ENCODE measurements around the gene TRIM25. TPM values are rescaled to one million over a fixed set of nuclear protein-coding genes. Genes with fewer than 3 reads are reported as not detected.

The TRIM25 gene
- total RNA-seq, 2 experiments from 2014 or later: 168 to 193 TPM

DNA sequence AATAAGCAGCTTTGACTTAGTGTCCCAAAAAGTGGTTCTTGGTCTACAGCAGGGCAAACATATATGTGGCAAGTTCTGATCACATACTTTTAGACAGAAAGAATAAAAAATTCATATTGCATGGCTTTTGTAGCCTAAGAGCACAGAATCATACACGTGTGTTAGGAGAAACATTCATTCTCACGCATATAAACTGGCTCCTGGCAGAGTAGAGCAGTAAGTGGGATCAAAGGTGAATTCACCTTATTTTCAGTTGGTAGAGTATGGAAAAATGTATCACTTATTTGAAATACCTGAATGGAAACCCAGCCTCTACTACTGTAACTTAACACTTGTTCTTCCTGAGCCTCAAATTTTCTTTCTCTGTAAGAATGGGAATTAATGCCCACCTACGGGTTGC, 45.1 kb downstream of the TRIM25 start:
- POLR2A ChIA-PET: no interaction called here
- Mint-ChIP-seq H3K36me3 (ENCODE audit: low read depth) (peaks cover 18% of the 10 kb centered on the region), H3K27me3 (peaks cover 4% of the 10 kb centered on the region), H3K27ac (no peak overlapping the region), H3K4me3 (no peak overlapping the region), H3K4me1 (peaks cover 9% of the 10 kb centered on the region), H3K9me3 (no peaks in the 10 kb centered on the region)
- DNase-seq: no peak
- CTCF ChIA-PET: interaction anchor here (1.2 kb wide), 1 partner anchor 21 kb away, joined by 3 read pairs; no protein-coding TSS in a partner anchor

- no peaks in the 10 kb centered on the region for H3K9me3 Mint-ChIP-seq
- no peak overlapping the region for H3K4me3 Mint-ChIP-seq
- CTCF ChIA-PET: interaction anchor here (0.6 to 1.2 kb wide), 4 partner anchors 16 to 293 kb away, joined by 3 to 5 read pairs (median 4); no protein-coding TSS in a partner anchor
- POLR2A ChIA-PET: no interaction called here
- no peaks in the 10 kb centered on the region for H3K27me3 Mint-ChIP-seq
- peaks cover 9% of the 10 kb centered on the region for H3K4me1 Mint-ChIP-seq
- peaks cover 21% of the 10 kb centered on the region for H3K36me3 Mint-ChIP-seq (ENCODE audit: low read depth)
- no peak overlapping the region for H3K27ac Mint-ChIP-seq
- no peak for DNase-seq
Observed at GRCh38 chr17:56867948-56868376, 45.9 kb downstream of the TRIM25 start.

DNA sequence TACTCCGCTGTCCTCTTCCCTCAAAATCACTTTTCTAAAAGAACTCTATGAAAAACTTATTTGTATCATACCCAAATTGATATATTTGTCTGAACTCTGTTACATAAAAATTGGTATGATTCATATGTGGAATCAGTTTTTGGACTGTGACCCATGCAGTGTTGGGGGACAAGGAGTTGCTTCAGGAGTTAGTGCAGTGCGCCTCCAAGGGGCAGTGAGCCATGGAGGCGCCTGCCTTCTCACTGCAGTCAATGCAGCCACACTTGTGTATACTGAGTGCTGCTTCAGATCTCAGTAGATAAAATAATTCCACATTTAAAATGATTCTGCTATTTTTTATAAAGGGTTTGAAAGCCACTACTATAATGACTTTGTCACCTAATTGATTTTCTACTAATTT, 47.4 kb downstream of the TRIM25 start:
- CTCF ChIA-PET: no interaction called here
- H3K27ac Mint-ChIP-seq: no peak overlapping the region
- POLR2A ChIA-PET: no interaction called here
- H3K4me3 Mint-ChIP-seq: no peak overlapping the region
- H3K36me3 Mint-ChIP-seq (ENCODE audit: low read depth): peaks cover 31% of the 10 kb centered on the region
- peaks cover 9% of the 10 kb centered on the region for H3K4me1 Mint-ChIP-seq
- no peaks in the 10 kb centered on the region for H3K9me3 Mint-ChIP-seq
- no peak for DNase-seq
- no peaks in the 10 kb centered on the region for H3K27me3 Mint-ChIP-seq

DNA sequence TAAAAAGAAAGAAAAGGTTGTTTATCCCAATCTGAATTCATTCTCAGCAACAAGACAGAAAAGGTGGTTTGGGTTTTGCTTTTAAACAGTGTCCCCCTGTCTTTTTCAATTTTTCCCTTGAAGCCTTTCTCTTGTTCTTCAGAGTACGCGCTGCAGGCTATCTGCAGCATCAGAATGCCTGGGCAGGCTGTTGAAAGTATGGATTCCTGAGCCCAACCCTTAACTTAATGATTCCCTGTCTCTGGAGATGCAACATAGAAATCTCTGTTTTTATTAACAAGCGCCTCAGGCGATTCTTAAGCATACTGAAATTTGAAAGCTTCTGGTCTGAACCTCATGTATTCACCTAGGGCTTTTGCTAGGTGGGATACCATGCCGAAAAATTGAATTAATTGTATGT, 47.8 kb downstream of the TRIM25 start:
- no peaks in the 10 kb centered on the region for H3K27me3 Mint-ChIP-seq
- no peak overlapping the region for H3K4me3 Mint-ChIP-seq
- H3K4me1 Mint-ChIP-seq: peaks cover 9% of the 10 kb centered on the region
- POLR2A ChIA-PET: no interaction called here
- CTCF ChIA-PET: no interaction called here
- no peak for DNase-seq
- no peak overlapping the region for H3K27ac Mint-ChIP-seq
- H3K36me3 Mint-ChIP-seq (ENCODE audit: low read depth): peaks cover 35% of the 10 kb centered on the region
- H3K9me3 Mint-ChIP-seq: no peaks in the 10 kb centered on the region

DNA sequence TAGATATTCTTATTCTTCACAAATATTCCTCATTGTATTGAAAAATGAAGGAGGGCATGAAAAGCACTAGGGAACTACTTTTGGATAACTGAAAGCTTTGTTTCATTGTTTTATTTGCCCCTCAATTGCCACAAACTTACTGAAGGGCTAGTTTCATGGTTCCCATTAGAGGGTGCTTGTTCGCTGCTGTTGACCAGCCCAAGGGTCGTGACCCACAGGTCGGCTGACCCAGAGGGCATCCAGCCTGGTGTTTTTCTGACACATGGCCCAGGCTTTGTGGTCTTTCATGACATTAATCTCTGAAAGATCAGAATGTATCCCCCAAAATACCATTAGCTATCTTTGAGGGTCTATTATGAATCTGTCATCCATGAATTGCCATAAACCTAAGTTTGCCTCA, 49.9 kb downstream of the TRIM25 start:
- H3K27ac Mint-ChIP-seq: no peak overlapping the region
- POLR2A ChIA-PET: no interaction called here
- H3K4me1 Mint-ChIP-seq: no peaks in the 10 kb centered on the region
- H3K27me3 Mint-ChIP-seq: no peaks in the 10 kb centered on the region
- H3K9me3 Mint-ChIP-seq: no peaks in the 10 kb centered on the region
- peaks cover 33% of the 10 kb centered on the region for H3K36me3 Mint-ChIP-seq (ENCODE audit: low read depth)
- CTCF ChIA-PET: interaction anchor here (0.7 to 1.1 kb wide), 3 partner anchors 16 to 1188 kb away, joined by 3 to 6 read pairs (median 3); partner anchors contain the start of genes C17orf67 and DGKE
- DNase-seq: no peak
- no peak overlapping the region for H3K4me3 Mint-ChIP-seq

GRCh38 chr17:56861899-56862298, 52.0 kb downstream of the TRIM25 start:
- Mint-ChIP-seq H3K4me3 (no peak overlapping the region), H3K27me3 (no peaks in the 10 kb centered on the region), H3K4me1 (no peaks in the 10 kb centered on the region), H3K27ac (no peak overlapping the region), H3K36me3 (ENCODE audit: low read depth) (peaks cover 41% of the 10 kb centered on the region), H3K9me3 (no peaks in the 10 kb centered on the region)
- ChIA-PET CTCF (interaction anchor here (0.6 kb wide), 1 partner anchor 38 kb away, joined by 4 read pairs; no protein-coding TSS in a partner anchor), POLR2A (no interaction called here)
- DNase-seq: no peak

DNA sequence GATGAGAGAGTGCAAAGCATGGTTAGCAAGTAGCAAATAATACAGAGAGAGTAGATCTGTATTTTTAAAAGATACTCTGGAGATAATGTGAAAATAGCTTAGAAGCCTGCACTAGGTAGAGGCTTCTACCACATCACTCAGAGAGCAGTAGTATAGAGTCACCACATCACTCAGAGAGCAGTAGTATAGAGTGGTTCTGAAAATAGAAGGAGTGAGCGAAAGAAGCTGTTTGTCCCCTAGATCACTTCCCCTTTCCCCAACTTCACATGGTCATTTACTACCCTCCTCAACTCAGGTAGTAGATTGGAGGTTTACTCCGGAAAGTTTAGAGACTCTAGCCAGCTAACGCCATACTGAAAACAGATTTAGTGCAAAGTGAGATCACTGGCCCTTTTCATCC, 62.8 kb downstream of the TRIM25 start:
- Mint-ChIP-seq H3K4me3 (no peak overlapping the region), H3K36me3 (ENCODE audit: low read depth) (peaks cover 47% of the 10 kb centered on the region), H3K27me3 (no peaks in the 10 kb centered on the region), H3K27ac (no peak overlapping the region), H3K9me3 (no peaks in the 10 kb centered on the region), H3K4me1 (peaks cover 12% of the 10 kb centered on the region)
- ChIA-PET CTCF (interaction anchor here (1.0 to 1.1 kb wide), 3 partner anchors 9 to 88 kb away, joined by 3 to 5 read pairs (median 3); no protein-coding TSS in a partner anchor), POLR2A (no interaction called here)
- DNase-seq: no peak

DNA sequence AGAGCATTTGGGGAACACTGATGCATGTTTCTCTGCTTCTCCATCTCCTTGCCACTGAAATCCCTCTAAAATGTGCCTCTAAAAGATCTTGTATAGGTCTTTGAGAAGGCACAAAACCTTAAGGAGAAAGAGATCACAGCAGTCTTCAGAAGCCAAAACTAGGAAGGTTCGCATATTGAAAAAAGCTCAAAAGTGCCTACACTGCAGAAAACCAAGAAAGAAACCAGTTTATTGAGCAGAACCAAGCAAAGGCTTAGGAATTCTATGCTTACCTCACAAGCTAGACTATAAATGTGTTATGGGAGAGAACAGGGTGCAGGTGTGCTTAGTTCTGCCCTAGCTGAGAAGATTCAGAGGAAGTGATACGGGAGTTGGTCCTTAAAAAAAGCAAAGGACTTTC, 63.3 kb downstream of the TRIM25 start:
- Mint-ChIP-seq H3K9me3 (no peaks in the 10 kb centered on the region), H3K27me3 (no peaks in the 10 kb centered on the region), H3K36me3 (ENCODE audit: low read depth) (peaks cover 45% of the 10 kb centered on the region), H3K4me1 (peaks cover 12% of the 10 kb centered on the region), H3K4me3 (no peak overlapping the region), H3K27ac (no peak overlapping the region)
- no peak for DNase-seq
- ChIA-PET CTCF (interaction anchor here (1.0 kb wide), 1 partner anchor 89 kb away, joined by 3 read pairs; no protein-coding TSS in a partner anchor), POLR2A (no interaction called here)

GRCh38 chr17:56849131-56849530, 64.7 kb downstream of the TRIM25 start:
- peaks cover 12% of the 10 kb centered on the region for H3K4me1 Mint-ChIP-seq
- H3K27ac Mint-ChIP-seq: no peak overlapping the region
- DNase-seq: no peak
- POLR2A ChIA-PET: no interaction called here
- H3K4me3 Mint-ChIP-seq: no peak overlapping the region
- H3K36me3 Mint-ChIP-seq (ENCODE audit: low read depth): peaks cover 44% of the 10 kb centered on the region
- H3K9me3 Mint-ChIP-seq: no peaks in the 10 kb centered on the region
- no peaks in the 10 kb centered on the region for H3K27me3 Mint-ChIP-seq
- CTCF ChIA-PET: interaction anchor here (0.7 to 1.5 kb wide), 4 partner anchors 8 to 61 kb away, joined by 3 to 9 read pairs (median 4); partner anchors contain the start of genes C17orf67 and DGKE

GRCh38 chr17:56847106-56847505, 66.7 kb downstream of the TRIM25 start:
- ChIA-PET POLR2A (no interaction called here), CTCF (no interaction called here)
- H3K9me3 Mint-ChIP-seq: no peaks in the 10 kb centered on the region
- no peak for DNase-seq
- peaks cover 12% of the 10 kb centered on the region for H3K4me1 Mint-ChIP-seq
- H3K36me3 Mint-ChIP-seq (ENCODE audit: low read depth): peaks cover 39% of the 10 kb centered on the region
- H3K4me3 Mint-ChIP-seq: no peak overlapping the region
- H3K27me3 Mint-ChIP-seq: no peaks in the 10 kb centered on the region
- no peak overlapping the region for H3K27ac Mint-ChIP-seq

GRCh38 chr17:56845934-56846333, 67.9 kb downstream of the TRIM25 start:
- no peak overlapping the region for H3K4me3 Mint-ChIP-seq
- POLR2A ChIA-PET: interaction anchor here (0.6 kb wide), 1 partner anchor 67 kb away, joined by 3 read pairs; no protein-coding TSS in a partner anchor
- CTCF ChIA-PET: no interaction called here

GRCh38 chr17:56842577-56842976, 71.3 kb downstream of the TRIM25 start:
- POLR2A ChIA-PET: no interaction called here

More at GRCh38 chr17:56845934-56846333, 67.9 kb downstream of the TRIM25 start:
- H3K4me1 Mint-ChIP-seq: peaks cover 5% of the 10 kb centered on the region
- H3K27me3 Mint-ChIP-seq: no peaks in the 10 kb centered on the region
- peaks cover 31% of the 10 kb centered on the region for H3K36me3 Mint-ChIP-seq (ENCODE audit: low read depth)
- no peak overlapping the region for H3K27ac Mint-ChIP-seq
- no peaks in the 10 kb centered on the region for H3K9me3 Mint-ChIP-seq
- DNase-seq: no peak

DNA sequence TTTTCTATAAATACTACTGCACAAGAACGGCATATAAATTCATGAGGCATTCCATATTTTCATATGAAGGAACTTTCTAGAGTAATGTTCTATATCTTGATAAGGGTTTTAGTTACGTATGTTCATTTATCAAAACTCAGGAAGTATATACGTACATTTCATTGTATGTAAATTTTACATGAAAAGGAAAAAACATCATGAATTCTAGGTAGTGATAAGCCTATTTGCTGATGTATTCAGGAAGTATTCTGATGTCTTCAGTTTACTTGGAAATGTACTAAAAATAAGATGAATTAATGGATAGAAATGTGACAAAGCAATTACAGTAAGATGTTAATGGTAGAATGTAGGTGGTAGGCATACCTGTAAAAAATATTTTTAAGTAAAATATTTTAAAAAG, 75.2 kb downstream of the TRIM25 start:
- Mint-ChIP-seq H3K9me3 (no peaks in the 10 kb centered on the region), H3K27me3 (no peaks in the 10 kb centered on the region), H3K4me3 (no peak overlapping the region), H3K27ac (no peak overlapping the region), H3K36me3 (ENCODE audit: low read depth) (peaks cover 33% of the 10 kb centered on the region), H3K4me1 (peaks cover 44% of the 10 kb centered on the region)
- ChIA-PET CTCF (no interaction called here), POLR2A (no interaction called here)
- no peak for DNase-seq

More at GRCh38 chr17:56842577-56842976, 71.3 kb downstream of the TRIM25 start:
- Mint-ChIP-seq H3K27me3 (no peaks in the 10 kb centered on the region), H3K4me1 (peaks cover 19% of the 10 kb centered on the region), H3K9me3 (no peaks in the 10 kb centered on the region), H3K4me3 (no peak overlapping the region), H3K36me3 (ENCODE audit: low read depth) (peaks cover 29% of the 10 kb centered on the region), H3K27ac (no peak overlapping the region)
- CTCF ChIA-PET: interaction anchor here (0.6 to 1.0 kb wide), 3 partner anchors 9 to 51 kb away, joined by 3 read pairs; no protein-coding TSS in a partner anchor
- no peak for DNase-seq
